ENCODE measurements around the gene CNN2. TPM values are rescaled to one million over a fixed set of nuclear protein-coding genes. Genes with fewer than 3 reads are reported as not detected.
A peak's percentile ranks its signal among the peaks of the same experiment; 100 is the strongest.

The CNN2 gene
- total RNA-seq, 1 experiment from 2014 or later = 151 TPM

DNA sequence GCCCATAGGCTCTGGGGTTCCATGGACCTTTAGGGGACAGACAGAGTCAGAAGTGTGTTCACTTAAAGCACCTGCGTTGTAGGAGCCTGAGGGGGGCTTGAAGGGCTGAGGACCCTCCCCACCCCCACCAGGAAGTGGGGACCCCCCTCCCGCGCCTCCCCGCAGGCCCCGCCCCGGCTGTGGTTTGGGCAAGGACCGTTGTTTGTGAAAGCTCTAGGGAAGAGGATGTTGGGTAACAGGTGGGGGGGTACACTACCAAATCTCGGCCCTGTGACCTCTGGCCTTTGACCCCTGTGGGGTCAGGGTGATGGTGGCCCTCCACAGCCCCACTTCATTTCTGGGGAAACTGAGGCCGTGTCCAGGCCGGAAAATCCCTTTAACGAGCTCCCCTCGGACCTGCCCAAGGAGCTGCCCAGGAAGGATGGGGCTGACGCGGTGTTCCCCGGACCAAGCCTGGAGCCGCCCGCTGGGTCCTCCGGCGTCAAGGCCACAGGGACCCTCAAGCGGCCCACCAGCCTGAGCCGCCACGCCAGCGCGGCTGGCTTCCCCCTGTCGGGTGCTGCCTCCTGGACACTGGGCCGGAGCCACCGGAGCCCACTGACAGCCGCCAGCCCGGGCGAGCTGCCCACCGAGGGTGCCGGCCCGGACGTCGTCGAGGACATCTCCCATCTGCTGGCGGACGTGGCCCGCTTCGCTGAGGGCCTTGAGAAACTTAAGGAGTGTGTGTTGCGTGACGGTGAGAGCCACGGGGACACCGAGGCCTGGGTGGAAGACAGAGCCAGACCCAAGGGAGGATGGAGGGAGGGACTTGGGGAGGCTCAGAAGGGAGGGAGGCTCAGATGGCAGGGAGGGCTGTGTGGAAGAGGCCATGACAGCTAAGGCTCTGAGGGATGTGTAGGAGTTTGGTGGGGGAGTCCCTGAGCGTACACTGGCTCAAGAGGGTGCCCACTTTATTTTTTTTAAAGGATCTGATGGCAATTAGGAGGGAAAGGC lies 41.9 kb downstream of the CNN2 start:
- CTCF ChIA-PET = no interaction called here
- no peak overlapping the region for H3K27ac Mint-ChIP-seq (ENCODE audit: unreplicated experiment)
- peak overlapping the region; percentile 58 for H3K4me3 Mint-ChIP-seq (ENCODE audit: low read depth, unreplicated experiment)
- TF ChIP-seq, protein P1, sequence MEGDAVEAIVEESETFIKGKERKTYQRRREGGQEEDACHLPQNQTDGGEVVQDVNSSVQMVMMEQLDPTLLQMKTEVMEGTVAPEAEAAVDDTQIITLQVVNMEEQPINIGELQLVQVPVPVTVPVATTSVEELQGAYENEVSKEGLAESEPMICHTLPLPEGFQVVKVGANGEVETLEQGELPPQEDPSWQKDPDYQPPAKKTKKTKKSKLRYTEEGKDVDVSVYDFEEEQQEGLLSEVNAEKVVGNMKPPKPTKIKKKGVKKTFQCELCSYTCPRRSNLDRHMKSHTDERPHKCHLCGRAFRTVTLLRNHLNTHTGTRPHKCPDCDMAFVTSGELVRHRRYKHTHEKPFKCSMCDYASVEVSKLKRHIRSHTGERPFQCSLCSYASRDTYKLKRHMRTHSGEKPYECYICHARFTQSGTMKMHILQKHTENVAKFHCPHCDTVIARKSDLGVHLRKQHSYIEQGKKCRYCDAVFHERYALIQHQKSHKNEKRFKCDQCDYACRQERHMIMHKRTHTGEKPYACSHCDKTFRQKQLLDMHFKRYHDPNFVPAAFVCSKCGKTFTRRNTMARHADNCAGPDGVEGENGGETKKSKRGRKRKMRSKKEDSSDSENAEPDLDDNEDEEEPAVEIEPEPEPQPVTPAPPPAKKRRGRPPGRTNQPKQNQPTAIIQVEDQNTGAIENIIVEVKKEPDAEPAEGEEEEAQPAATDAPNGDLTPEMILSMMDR (IDR thresholded peaks at IDR 0.05; ENCODE audit: unreplicated experiment) = no peak
- peaks cover 10% of the 10 kb centered on the region for H3K4me1 Mint-ChIP-seq (ENCODE audit: low read depth, unreplicated experiment)
- intact Hi-C loops (cut with micrococcal nuclease; ENCODE audit: unreplicated experiment) = no loop called here
- no peaks in the 10 kb centered on the region for H3K9me3 Mint-ChIP-seq (ENCODE audit: low read depth, unreplicated experiment)
- DNase-seq = no peak
- H3K36me3 Mint-ChIP-seq (ENCODE audit: insufficient read depth, unreplicated experiment) = peaks cover 31% of the 10 kb centered on the region
- no peaks in the 10 kb centered on the region for H3K27me3 Mint-ChIP-seq (ENCODE audit: unreplicated experiment)
- no TSS peak for BruUV-seq (replicated peaks)

GRCh38 chr19:1069009-1069779 lies 42.8 kb downstream of the CNN2 start:
- Mint-ChIP-seq H3K4me3 (ENCODE audit: low read depth, unreplicated experiment) (no peak overlapping the region), H3K27me3 (ENCODE audit: unreplicated experiment) (no peaks in the 10 kb centered on the region), H3K36me3 (ENCODE audit: insufficient read depth, unreplicated experiment) (peaks cover 27% of the 10 kb centered on the region), H3K27ac (ENCODE audit: unreplicated experiment) (no peak overlapping the region), H3K4me1 (ENCODE audit: low read depth, unreplicated experiment) (peaks cover 10% of the 10 kb centered on the region), H3K9me3 (ENCODE audit: low read depth, unreplicated experiment) (no peaks in the 10 kb centered on the region)
- intact Hi-C loops (cut with micrococcal nuclease; ENCODE audit: unreplicated experiment) = no loop called here
- no TSS peak for BruUV-seq (replicated peaks)
- TF ChIP-seq, protein P1 (IDR thresholded peaks at IDR 0.05; ENCODE audit: unreplicated experiment) = no peak
- DNase-seq = no peak
- CTCF ChIA-PET = no interaction called here

GRCh38 chr19:1070576-1070930 lies 44.1 kb downstream of the CNN2 start:
- intact Hi-C loops (cut with micrococcal nuclease; ENCODE audit: unreplicated experiment) = no loop called here
- TF ChIP-seq, protein P1 (IDR thresholded peaks at IDR 0.05; ENCODE audit: unreplicated experiment) = no peak
- H3K4me3 Mint-ChIP-seq (ENCODE audit: low read depth, unreplicated experiment) = no peak overlapping the region
- no peak for DNase-seq
- H3K9me3 Mint-ChIP-seq (ENCODE audit: low read depth, unreplicated experiment) = no peaks in the 10 kb centered on the region
- peaks cover 3% of the 10 kb centered on the region for H3K4me1 Mint-ChIP-seq (ENCODE audit: low read depth, unreplicated experiment)
- H3K27ac Mint-ChIP-seq (ENCODE audit: unreplicated experiment) = no peak overlapping the region
- CTCF ChIA-PET = no interaction called here
- no TSS peak for BruUV-seq (replicated peaks)
- no peaks in the 10 kb centered on the region for H3K27me3 Mint-ChIP-seq (ENCODE audit: unreplicated experiment)
- H3K36me3 Mint-ChIP-seq (ENCODE audit: insufficient read depth, unreplicated experiment) = peaks cover 16% of the 10 kb centered on the region

DNA sequence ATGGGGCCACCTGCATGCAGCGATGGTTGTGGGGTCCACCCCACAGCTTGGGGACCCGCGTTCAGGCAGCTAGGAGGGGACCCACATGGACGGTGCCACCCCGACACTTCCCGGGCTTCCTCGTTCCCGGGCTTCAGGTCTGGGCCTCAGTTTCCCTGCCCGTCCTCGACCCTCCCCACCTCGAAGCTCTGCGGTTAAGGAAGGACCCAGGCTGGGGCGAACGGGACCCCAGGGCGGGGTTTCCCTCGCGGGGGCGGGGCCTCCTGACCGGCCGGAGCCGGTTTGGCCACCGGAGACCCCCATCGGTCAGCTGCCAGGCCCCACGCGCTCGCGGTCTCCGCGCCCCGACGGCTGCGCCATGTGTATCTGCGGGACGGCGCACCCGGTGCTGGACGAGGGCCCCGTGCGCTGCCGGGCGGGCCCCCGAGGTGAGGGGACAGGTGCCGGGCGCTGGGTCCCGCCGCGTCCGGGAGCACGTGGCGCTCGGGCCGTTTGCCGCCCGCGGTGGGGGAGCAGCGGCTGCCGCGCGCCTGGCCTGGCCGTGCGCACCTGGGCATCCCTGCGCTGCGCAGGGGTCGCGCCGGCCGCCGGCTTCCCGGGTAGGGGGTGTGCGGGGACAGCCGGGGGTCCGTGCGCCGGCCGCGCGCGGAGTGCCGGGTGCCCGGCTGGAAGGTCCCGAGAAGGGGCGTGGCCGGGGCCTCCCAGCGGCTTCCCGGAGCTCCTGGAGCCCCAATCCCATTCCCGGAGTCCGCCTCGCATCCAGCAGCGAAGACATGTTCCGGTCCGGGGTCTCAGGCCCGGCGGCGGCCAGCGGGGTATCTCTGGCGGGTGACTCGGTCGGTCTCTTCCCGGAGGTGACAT lies 44.8 kb downstream of the CNN2 start:
- no peaks in the 10 kb centered on the region for H3K4me1 Mint-ChIP-seq (ENCODE audit: low read depth, unreplicated experiment)
- CTCF ChIA-PET = no interaction called here
- TF ChIP-seq, protein P1 (IDR thresholded peaks at IDR 0.05; ENCODE audit: unreplicated experiment) = no peak
- BruUV-seq (replicated peaks) = no TSS peak
- no peaks in the 10 kb centered on the region for H3K9me3 Mint-ChIP-seq (ENCODE audit: low read depth, unreplicated experiment)
- intact Hi-C loops (cut with micrococcal nuclease; ENCODE audit: unreplicated experiment) = no loop called here
- no peak for DNase-seq
- no peaks in the 10 kb centered on the region for H3K27me3 Mint-ChIP-seq (ENCODE audit: unreplicated experiment)
- H3K36me3 Mint-ChIP-seq (ENCODE audit: insufficient read depth, unreplicated experiment) = peaks cover 11% of the 10 kb centered on the region
- H3K27ac Mint-ChIP-seq (ENCODE audit: unreplicated experiment) = no peak overlapping the region
- no peak overlapping the region for H3K4me3 Mint-ChIP-seq (ENCODE audit: low read depth, unreplicated experiment)
